Left lung (tissue), 10 donors: ENCODE results near the gene CNTN4. TPM values are rescaled to one million over a fixed set of nuclear protein-coding genes. Genes with fewer than 3 reads are reported as not detected.

Source experiments
- ATAC-seq: fragments of 200-7000 bp; cut with Tn5 transposase; one replicate; pipeline ENCODE4 v1.9.1; 2020; ENCODE audit warnings: moderate library complexity
- DNase-seq, 4 donors: peaks; one replicate each; pipeline ENCODE4 v3.0.0-alpha.2; 2013 to 2020
- H3K27ac ChIP-seq, 2 donors: fragments of 200-600 bp; sonication (generic) in 1 of 2; one replicate each; pipeline versions ENCODE4 v1.5.0 to v1.8.0; 2020 to 2021
- H3K27me3 ChIP-seq, 2 donors: fragments of 200-600 bp; sonication (generic) in 1 of 2; one replicate each; pipeline versions ENCODE4 v1.5.0 to v1.8.0; 2020 to 2021
- H3K36me3 ChIP-seq, 2 donors: fragments of 200-600 bp; sonication (generic) in 1 of 2; one replicate each; pipeline versions ENCODE4 v1.5.0 to v1.8.0; 2020 to 2021
- H3K4me1 ChIP-seq, 2 donors: fragments of 200-600 bp; one replicate each; pipeline ENCODE4 v1.8.0; 2021
- H3K4me3 ChIP-seq, 2 donors: fragments of 200-600 bp; sonication (generic) in 1 of 2; one replicate each; pipeline versions ENCODE4 v1.5.0 to v1.8.0; 2020 to 2021; ENCODE audit warnings: mild to moderate bottlenecking in 1 of 2
- H3K9me3 ChIP-seq, 2 donors: fragments of 200-600 bp; sonication (generic) in 1 of 2; one replicate each; pipeline versions ENCODE4 v1.5.0 to v1.8.0; 2020 to 2021
- CTCF ChIP-seq, 2 donors: fragments of 200-600 bp; sonication (generic) in 1 of 2; IDR thresholded peaks; one replicate each; pipeline versions ENCODE4 v1.5.0 to v1.8.0; 2021; ENCODE audit warnings: antibody characterized with exemption in 2 of 2
- intact Hi-C, 2 donors: fragments of 100-400 bp; cut with DNase I; formaldehyde crosslinking; loops; one replicate each; pipeline versions ENCODE4 v1.11.2 to v1.14.2; 2022
- polyA plus RNA-seq, 6 donors: library from polyadenylated mRNA; unstranded; fragments of 120-200 nt; gene quantifications; one replicate each; pipeline ENCODE4 v1.2.1, GENCODE V29; 2013; ENCODE audit not compliant: insufficient read length in 6 of 6
- total RNA-seq, 2 donors: library from RNA; stranded (reverse); fragmentation: NEBNext Ultra II Directional; extraction: Animal tissue kit (Norgen Biotek cat#: 25700); gene quantifications; one replicate each; pipeline ENCODE4 v1.2.1, GENCODE V29; 2021
- donor health status: DM: no; HTN: yes; CAD: no.
- donor health status: DM: no; HTN: no; CAD: no.

CNTN4 gene
- total and polyA plus RNA-seq, 8 donors = 5.9 to 10.4 (median 8.2) TPM

GRCh38 chr3:3005146-3005744 lies 906.6 kb downstream of the CNTN4 start:
- intact Hi-C loops = no loop called here
- Histone ChIP-seq H3K9me3 (no peaks in the 10 kb centered on the region), H3K27me3 (no peaks in the 10 kb centered on the region), H3K36me3 (no peaks in the 10 kb centered on the region), H3K4me1 (no peaks in the 10 kb centered on the region), H3K4me3 (no peak overlapping the region), H3K27ac (no peak overlapping the region)
- TF ChIP-seq CTCF (IDR thresholded peaks at IDR 0.05) = no peak
- no peak for DNase-seq
- ATAC-seq = no peak

GRCh38 chr3:3013317-3014052 lies 914.8 kb downstream of the CNTN4 start:
- DNase-seq = no peak
- Histone ChIP-seq H3K4me3 (no peak overlapping the region), H3K27ac (no peak overlapping the region), H3K27me3 (no peaks in the 10 kb centered on the region), H3K4me1 (no peaks in the 10 kb centered on the region), H3K36me3 (no peaks in the 10 kb centered on the region), H3K9me3 (no peaks in the 10 kb centered on the region)
- no peak for TF ChIP-seq CTCF (IDR thresholded peaks at IDR 0.05)
- intact Hi-C loops = no loop called here
- peak; percentile 41 for ATAC-seq

- H3K27me3 ChIP-seq = no peaks in the 10 kb centered on the region
- ATAC-seq (peak; percentile 93), DNase-seq (peak in 1 of 4 donors; percentile 60)
- no peaks in the 10 kb centered on the region for H3K9me3 ChIP-seq
- no peak overlapping the region for H3K27ac ChIP-seq
- H3K36me3 ChIP-seq = no peaks in the 10 kb centered on the region
- intact Hi-C loops = no loop called here
- no peaks in the 10 kb centered on the region for H3K4me1 ChIP-seq
- no peak overlapping the region for H3K4me3 ChIP-seq
- TF ChIP-seq CTCF (IDR thresholded peaks at IDR 0.05) = peak; percentile 12 to 24
Observed at GRCh38 chr3:3015185-3016089, 916.8 kb downstream of the CNTN4 start.

GRCh38 chr3:3016226-3016625 lies 917.6 kb downstream of the CNTN4 start:
- no peaks in the 10 kb centered on the region for H3K27me3 ChIP-seq
- ATAC-seq = no peak
- no peaks in the 10 kb centered on the region for H3K36me3 ChIP-seq
- H3K9me3 ChIP-seq = no peaks in the 10 kb centered on the region
- H3K4me3 ChIP-seq = no peak overlapping the region
- no peaks in the 10 kb centered on the region for H3K4me1 ChIP-seq
- DNase-seq = no peak
- TF ChIP-seq CTCF (IDR thresholded peaks at IDR 0.05) = no peak
- intact Hi-C loops = no loop called here
- no peak overlapping the region for H3K27ac ChIP-seq

GRCh38 chr3:3020209-3020608 lies 921.5 kb downstream of the CNTN4 start:
- Histone ChIP-seq H3K9me3 (no peaks in the 10 kb centered on the region), H3K4me3 (no peak overlapping the region), H3K36me3 (no peaks in the 10 kb centered on the region), H3K27me3 (no peaks in the 10 kb centered on the region), H3K4me1 (no peaks in the 10 kb centered on the region), H3K27ac (no peak overlapping the region)
- no peak for TF ChIP-seq CTCF (IDR thresholded peaks at IDR 0.05)
- DNase-seq = no peak
- intact Hi-C loops = no loop called here
- no peak for ATAC-seq
